GM23248 (cell line): ENCODE measurements around the gene SHISA8. TPM values are rescaled to one million over a fixed set of nuclear protein-coding genes. Genes with fewer than 3 reads are reported as not detected.

ENCODE experiments used
- DNase-seq: peaks from one replicate; pipeline ENCODE4 v3.0.0-alpha.2; 2015
- H2AFZ ChIP-seq: fragments of 200-600 bp; sonication (generic); 2 replicates; pipeline ENCODE4 v1.6.1; 2016; ENCODE audit warnings: antibody characterized with exemption
- H3F3A ChIP-seq: fragments of 200-600 bp; sonication (generic); 2 replicates; pipeline ENCODE4 v1.6.1; 2016; ENCODE audit warnings: mild to moderate bottlenecking, antibody characterized with exemption, mixed run types; ENCODE audit not compliant: insufficient read depth
- H3K27ac ChIP-seq: fragments of 200-600 bp; sonication (generic); 2 replicates; pipeline ENCODE4 v1.5.1; 2016; ENCODE audit warnings: mild to moderate bottlenecking
- H3K27me3 ChIP-seq: fragments of 200-600 bp; sonication (generic); replicated peaks from 2 replicates; pipeline ENCODE4 v1.6.1; 2016; ENCODE audit warnings: mild to moderate bottlenecking; ENCODE audit not compliant: insufficient read depth
- H3K36me3 ChIP-seq: fragments of 200-600 bp; sonication (generic); 2 replicates; pipeline ENCODE4 v1.6.1; 2016; ENCODE audit warnings: low read depth, mild to moderate bottlenecking
- H3K4me1 ChIP-seq: fragments of 200-600 bp; sonication (generic); 2 replicates; pipeline ENCODE4 v1.6.1; 2016; ENCODE audit warnings: mild to moderate bottlenecking; ENCODE audit not compliant: insufficient read depth
- H3K4me2 ChIP-seq: fragments of 200-600 bp; sonication (generic); one replicate; pipeline ENCODE4 v1.6.1; 2016; ENCODE audit warnings: mild to moderate bottlenecking; ENCODE audit not compliant: unreplicated experiment
- H3K4me3 ChIP-seq: fragments of 200-600 bp; sonication (generic); 2 replicates; pipeline ENCODE4 v1.5.1; 2016; ENCODE audit warnings: mild to moderate bottlenecking
- H3K79me2 ChIP-seq: fragments of 200-600 bp; sonication (generic); 2 replicates; pipeline ENCODE4 v1.6.1; 2016; ENCODE audit warnings: mild to moderate bottlenecking; ENCODE audit not compliant: insufficient read depth
- H3K9ac ChIP-seq: fragments of 200-600 bp; sonication (generic); 2 replicates; pipeline ENCODE4 v1.6.1; 2016; ENCODE audit warnings: mild to moderate bottlenecking
- H3K9me2 ChIP-seq: fragments of 200-600 bp; sonication (generic); 2 replicates; pipeline ENCODE4 v1.6.1; 2016; ENCODE audit warnings: mixed run types, mild to moderate bottlenecking, moderate library complexity; ENCODE audit not compliant: insufficient read depth
- H3K9me3 ChIP-seq: fragments of 200-600 bp; sonication (generic); one replicate; pipeline ENCODE4 v1.6.1; 2017; ENCODE audit warnings: low read depth
- H4K20me1 ChIP-seq: fragments of 200-600 bp; sonication (generic); 2 replicates; pipeline ENCODE4 v1.6.0; 2016; ENCODE audit not compliant: insufficient read depth
- EZH2 ChIP-seq: fragments of 200-600 bp; sonication (generic); IDR thresholded peaks from 2 replicates; pipeline ENCODE4 v1.6.1; 2018; ENCODE audit warnings: antibody characterized with exemption, mild to moderate bottlenecking; ENCODE audit not compliant: insufficient read depth, poor library complexity, severe bottlenecking
- EZH2phosphoT487 ChIP-seq: fragments of 200-600 bp; sonication (generic); IDR thresholded peaks from 2 replicates; pipeline ENCODE4 v1.6.1; 2018; ENCODE audit warnings: antibody characterized with exemption, moderate library complexity, mild to moderate bottlenecking, low read depth; ENCODE audit not compliant: insufficient read depth
- WGBS, 2 experiments: methylation state at CpG; one replicate each; pipeline ENCODE4 v1.1.6; 2015 to 2017; ENCODE audit warnings: low lambda C conversion rate in 2 of 2, low coverage in 1 of 2; ENCODE audit errors: missing lambda C conversion rate in 2 of 2; 5-methylcytosine and 5-hydroxymethylcytosine counted together
- in situ Hi-C: fragments of 300-500 bp; cut with MboI; formaldehyde crosslinking; loops from 2 replicates; pipeline ENCODE4 v1.15.0; 2020
- polyA plus RNA-seq: library from polyadenylated mRNA; unstranded; fragments of >200 nt; fragmentation: Nextera tagmentation; extraction: Ambion mirVana; gene quantifications from 2 replicates; pipeline ENCODE4 v1.2.1, GENCODE V29; 2016
- total RNA-seq: library from RNA; depleted of rRNA; stranded (reverse); fragments of >200 nt; shearing (Covaris generic); gene quantifications from 2 replicates; pipeline ENCODE4 v1.2.3, GENCODE V29; 2014

Gene SHISA8
- total and polyA plus RNA-seq, 2 experiments from 2014 or later: not detected

DNA sequence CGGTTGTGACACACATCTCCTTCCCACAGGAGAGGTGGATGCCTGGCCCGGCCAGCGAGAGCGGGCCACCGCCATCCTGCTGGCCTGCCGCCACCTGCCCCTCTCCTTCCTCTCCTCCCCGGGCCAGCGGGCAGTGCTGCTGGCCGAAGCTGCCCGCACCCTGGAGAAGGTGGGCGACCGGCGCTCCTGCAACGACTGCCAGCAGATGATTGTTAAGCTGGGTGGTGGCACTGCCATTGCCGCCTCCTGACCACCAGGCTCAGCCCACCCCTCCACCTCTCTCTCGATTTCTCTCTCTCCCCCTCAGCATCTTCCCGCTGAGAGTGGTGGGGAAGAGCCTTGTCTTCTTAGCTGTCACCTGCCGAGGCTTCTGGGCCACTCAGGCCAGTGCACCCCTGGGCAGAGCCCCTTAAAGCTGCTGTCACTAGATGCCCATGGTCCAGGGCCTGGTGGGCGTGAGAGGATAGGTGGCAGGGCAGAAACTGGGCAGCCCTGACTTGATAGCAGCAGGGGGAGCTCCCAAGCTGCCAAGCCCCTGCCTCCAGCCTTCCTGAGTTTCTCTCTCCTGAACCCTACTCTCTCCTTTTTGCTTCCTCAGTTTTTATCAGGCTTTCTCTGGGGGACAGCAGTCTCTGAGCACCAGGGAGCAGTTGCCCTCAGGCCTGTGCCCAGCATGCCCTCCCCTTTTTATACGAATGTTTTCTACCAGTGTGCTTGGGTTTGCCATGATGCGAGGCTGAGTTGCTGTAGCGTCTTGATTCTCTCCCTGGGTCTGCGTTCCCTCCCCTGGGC is 9.3 kb downstream of the SHISA8 start:
- 94 to 96% methylated on average over 23 of the region's 23 CpGs for WGBS, 2 experiments
- in situ Hi-C loops: no loop called here

DNA sequence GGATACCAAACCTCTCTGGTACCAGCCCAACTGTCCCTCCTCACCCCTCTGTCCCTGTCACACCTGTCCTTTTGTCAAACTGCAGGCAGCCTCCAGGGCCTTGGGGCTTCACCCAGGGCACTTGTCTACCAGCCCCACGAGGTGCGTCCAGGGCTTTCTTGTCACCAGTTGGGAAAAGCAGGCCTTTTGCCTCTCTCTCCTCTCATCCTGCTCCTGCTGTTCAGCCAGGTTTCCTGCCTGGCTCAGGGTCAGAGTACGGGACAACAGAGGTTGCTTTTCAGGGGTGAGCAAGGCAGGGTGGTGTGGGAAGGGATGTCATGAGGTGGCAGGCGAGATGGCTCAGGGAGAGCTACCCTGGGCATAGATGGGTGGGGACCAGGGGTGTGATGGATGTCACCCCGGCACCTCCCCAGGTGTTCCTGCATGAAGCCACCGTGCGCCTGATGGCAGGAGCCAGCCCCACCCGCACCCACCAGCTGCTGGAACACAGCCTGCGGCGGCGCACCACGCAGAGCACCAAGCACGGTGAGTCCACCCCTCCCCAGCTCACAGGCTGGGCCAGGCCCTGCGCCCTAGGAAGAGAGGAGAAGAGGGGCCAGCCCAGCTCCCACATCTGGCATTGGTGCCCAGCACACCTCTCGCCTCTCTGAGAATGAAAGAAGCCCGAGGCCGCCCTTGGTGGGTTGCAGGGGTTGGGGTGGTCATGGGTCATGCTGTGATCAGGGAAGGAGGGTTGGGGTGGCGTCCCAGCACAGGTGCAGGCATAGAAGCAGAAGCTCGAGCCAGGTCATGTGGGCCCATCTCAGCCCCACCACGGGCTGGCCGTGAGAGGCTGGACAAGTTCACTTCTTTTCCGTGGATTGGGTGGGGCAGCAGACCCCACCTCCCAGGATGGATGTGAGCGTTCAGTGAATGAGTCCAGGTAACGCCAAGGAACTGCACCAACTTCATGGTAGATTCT is 10.1 kb downstream of the SHISA8 start:
- H3F3A ChIP-seq: no peaks in the 10 kb centered on the region
- H3K4me3 ChIP-seq: no peak overlapping the region
- no peaks in the 10 kb centered on the region for H3K27me3 ChIP-seq
- in situ Hi-C loops: no loop called here
- no peaks in the 10 kb centered on the region for H3K79me2 ChIP-seq
- no peak overlapping the region for H3K4me2 ChIP-seq
- H4K20me1 ChIP-seq: no peaks in the 10 kb centered on the region
- no peaks in the 10 kb centered on the region for H3K9me3 ChIP-seq
- H3K36me3 ChIP-seq: peaks cover 2% of the 10 kb centered on the region; the same call in 1 of the 2 replicates
- TF ChIP-seq EZH2phosphoT487 (no peak), EZH2 (no peak)
- no peaks in the 10 kb centered on the region for H3K4me1 ChIP-seq
- no peak overlapping the region for H3K9ac ChIP-seq
- WGBS, 2 experiments: 96 to 98% methylated on average over 21 to 24 of the region's 24 CpGs
- no peak overlapping the region for H2AFZ ChIP-seq
- H3K27ac ChIP-seq: no peak overlapping the region
- no peaks in the 10 kb centered on the region for H3K9me2 ChIP-seq
- no peak for DNase-seq

More for the DNA sequence above, 9.3 kb downstream of the SHISA8 start:
- Histone ChIP-seq H4K20me1 (no peaks in the 10 kb centered on the region), H3K9me3 (no peaks in the 10 kb centered on the region), H3K79me2 (no peaks in the 10 kb centered on the region), H2AFZ (no peak overlapping the region), H3K27me3 (peaks cover 4% of the 10 kb centered on the region), H3K4me3 (no peak overlapping the region), H3K9ac (no peak overlapping the region), H3F3A (no peaks in the 10 kb centered on the region), H3K27ac (no peak overlapping the region), H3K36me3 (no peaks in the 10 kb centered on the region), H3K9me2 (no peaks in the 10 kb centered on the region), H3K4me2 (no peak overlapping the region), H3K4me1 (no peaks in the 10 kb centered on the region)
- no peak for TF ChIP-seq EZH2phosphoT487
- no peak for TF ChIP-seq EZH2
- DNase-seq: no peak

DNA sequence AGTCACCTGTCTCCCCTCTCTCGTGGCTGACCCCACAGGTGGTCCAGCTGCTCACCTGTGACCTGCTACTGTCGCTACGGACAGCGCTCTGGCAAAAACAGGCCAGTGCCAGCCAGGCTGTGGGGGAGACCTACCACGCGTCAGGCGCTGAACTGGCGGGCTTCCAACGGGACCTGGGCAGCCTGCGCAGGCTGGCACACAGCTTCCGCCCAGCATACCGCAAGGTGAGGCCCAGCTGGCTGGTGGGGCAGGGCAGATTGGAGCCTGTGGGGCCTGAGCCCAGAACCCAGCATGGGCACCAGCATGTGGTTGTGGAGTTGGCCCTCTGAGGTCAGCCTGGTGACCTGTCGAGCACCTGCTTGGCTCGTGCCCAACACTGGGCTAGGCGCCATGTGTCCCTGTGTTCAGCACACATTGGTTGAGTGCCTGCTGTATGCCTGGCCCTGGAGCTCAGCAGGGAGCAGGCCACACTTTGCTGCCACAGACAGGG is 11.9 kb downstream of the SHISA8 start:
- H3K27ac ChIP-seq: no peak overlapping the region
- no peaks in the 10 kb centered on the region for H3K9me2 ChIP-seq
- H3K79me2 ChIP-seq: no peaks in the 10 kb centered on the region
- no peak overlapping the region for H3K9ac ChIP-seq
- H3K9me3 ChIP-seq: no peaks in the 10 kb centered on the region
- no peak overlapping the region for H3K4me3 ChIP-seq
- H3K4me1 ChIP-seq: no peaks in the 10 kb centered on the region
- no peak for DNase-seq
- in situ Hi-C loops: no loop called here
- H4K20me1 ChIP-seq: no peaks in the 10 kb centered on the region
- H3K36me3 ChIP-seq: peaks cover 5% of the 10 kb centered on the region; the same call in 1 of the 2 replicates
- H3F3A ChIP-seq: no peaks in the 10 kb centered on the region
- no peaks in the 10 kb centered on the region for H3K27me3 ChIP-seq
- WGBS, 2 experiments: 88 to 90% methylated on average over 13 to 15 of the region's 15 CpGs
- no peak overlapping the region for H2AFZ ChIP-seq
- TF ChIP-seq EZH2 (no peak), EZH2phosphoT487 (no peak)
- H3K4me2 ChIP-seq: no peak overlapping the region

DNA sequence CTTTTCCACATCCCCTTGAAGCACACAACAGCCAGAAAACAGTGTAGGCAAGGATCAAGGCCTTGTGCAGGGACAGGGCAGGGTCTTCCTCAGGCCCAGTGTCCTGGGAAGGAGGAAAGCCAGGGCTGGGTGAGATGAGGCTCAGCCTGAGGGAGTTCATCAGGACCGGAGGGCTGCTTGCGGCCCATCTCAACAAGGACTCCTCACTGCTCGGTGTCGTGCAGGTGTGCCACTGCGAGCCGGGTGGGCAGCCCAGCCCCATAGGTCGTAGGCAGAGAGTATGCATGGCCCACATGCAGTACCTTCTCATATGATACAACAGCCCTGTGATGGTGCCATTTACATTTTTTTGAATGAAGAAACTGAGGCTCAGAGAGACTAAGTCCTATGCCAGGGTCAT is 12.9 kb downstream of the SHISA8 start:
- no peak overlapping the region for H2AFZ ChIP-seq
- 93 to 98% methylated on average over 7 of the region's 7 CpGs for WGBS, 2 experiments
- H3K4me1 ChIP-seq: no peaks in the 10 kb centered on the region
- peaks cover 5% of the 10 kb centered on the region; the same call in 1 of the 2 replicates for H3K36me3 ChIP-seq
- in situ Hi-C loops: no loop called here
- H3K79me2 ChIP-seq: no peaks in the 10 kb centered on the region
- DNase-seq: no peak
- TF ChIP-seq EZH2phosphoT487 (no peak), EZH2 (no peak)
- no peaks in the 10 kb centered on the region for H3F3A ChIP-seq
- no peak overlapping the region for H3K27ac ChIP-seq
- no peaks in the 10 kb centered on the region for H3K9me3 ChIP-seq
- no peaks in the 10 kb centered on the region for H4K20me1 ChIP-seq
- H3K9me2 ChIP-seq: no peaks in the 10 kb centered on the region
- no peaks in the 10 kb centered on the region for H3K27me3 ChIP-seq
- no peak overlapping the region for H3K4me2 ChIP-seq
- no peak overlapping the region for H3K4me3 ChIP-seq
- H3K9ac ChIP-seq: no peak overlapping the region
